H1 (cell line): ENCODE results near the gene LAMC3. TPM values are rescaled to one million over a fixed set of nuclear protein-coding genes. Genes with fewer than 3 reads are reported as not detected.

ENCODE experiments used
- CTCF ChIA-PET: fragments of 300-600 bp; sonication (Branson Sonifier 250); formaldehyde crosslinking; loops from one replicate; lab custom pipeline; 2021; ENCODE audit not compliant: partially characterized antibody; lab: Charles Lee
- POLR2A ChIA-PET: fragments of 300-600 bp; sonication (Branson Sonifier 250); formaldehyde crosslinking; loops from one replicate; lab custom pipeline; 2021; ENCODE audit warnings: inconsistent platforms; ENCODE audit not compliant: partially characterized antibody; lab: Charles Lee
- DNase-seq, 2 experiments: peaks; one replicate each; pipeline versions ENCODE4 v3.0.0 to v3.0.0-alpha.2; 2010 to 2022; ENCODE audit warnings: low spot score in 2 of 2, low read depth in 1 of 2, mixed read lengths in 1 of 2
- FAIRE-seq: peaks from 2 replicates; lab custom pipeline; 2011; peaks lifted over from hg19 to GRCh38; lab: Jason Lieb, UNC
- H2AFZ ChIP-seq: 2 replicates; pipeline ENCODE4 v1.8.1; 2012; ENCODE audit warnings: low read length, inconsistent platforms
- H2AK5ac ChIP-seq: 2 replicates; pipeline ENCODE4 v1.6.1; 2013; ENCODE audit warnings: low read depth, low read length
- H2BK120ac ChIP-seq: replicated peaks from 2 replicates; pipeline ENCODE3; 2013; ENCODE audit warnings: low read depth, low read length, inconsistent platforms
- H2BK12ac ChIP-seq: 2 replicates; pipeline ENCODE4 v1.6.1; 2013; ENCODE audit warnings: low read depth, low read length
- H2BK15ac ChIP-seq: 2 replicates; pipeline ENCODE4 v1.6.1; 2013; ENCODE audit warnings: low read length
- H2BK20ac ChIP-seq: 2 replicates; pipeline ENCODE4 v1.6.1; 2013; ENCODE audit warnings: low read length
- H2BK5ac ChIP-seq: 2 replicates; pipeline ENCODE4 v1.6.1; 2013; ENCODE audit warnings: low read depth, low read length
- H3K14ac ChIP-seq: 2 replicates; pipeline ENCODE4 v1.6.1; 2013; ENCODE audit warnings: inconsistent platforms; ENCODE audit not compliant: insufficient read length
- H3K18ac ChIP-seq: 2 replicates; pipeline ENCODE4 v1.6.1; 2013; ENCODE audit warnings: low read length; ENCODE audit errors: extremely low read depth
- H3K23ac ChIP-seq: 2 replicates; pipeline ENCODE4 v1.6.1; 2013; ENCODE audit warnings: inconsistent platforms; ENCODE audit not compliant: insufficient read length
- H3K23me2 ChIP-seq: 2 replicates; pipeline ENCODE4 v1.6.1; 2013; ENCODE audit warnings: low read depth, low read length
- H3K27ac ChIP-seq: 2 replicates; pipeline ENCODE4 v1.6.1; 2011; ENCODE audit warnings: low read depth, low read length, inconsistent platforms
- H3K27me3 ChIP-seq, 4 experiments: replicated peaks in 1 of 4; 1 replicate in 1 of 4; 2 replicates in 3 of 4; pipeline versions ENCODE4 v1.6.1 to v1.8.1; 2011 to 2013; ENCODE audit warnings: low read length in 3 of 4, mild to moderate bottlenecking in 3 of 4, inconsistent platforms in 2 of 4, mixed read lengths in 2 of 4, moderate library complexity in 1 of 4; ENCODE audit not compliant: control insufficient read depth in 3 of 4, insufficient read depth in 3 of 4; ENCODE audit errors: extremely low read depth in 1 of 4
- H3K36me3 ChIP-seq, 4 experiments: 2 replicates each; pipeline versions ENCODE4 v1.6.1 to v1.8.1; 2011 to 2013; ENCODE audit warnings: mild to moderate bottlenecking in 4 of 4, low read length in 3 of 4, moderate library complexity in 2 of 4, control low read depth in 1 of 4, inconsistent platforms in 1 of 4; ENCODE audit not compliant: insufficient read depth in 4 of 4, control insufficient read depth in 2 of 4
- H3K4ac ChIP-seq: replicated peaks from 2 replicates; pipeline ENCODE3; 2013; ENCODE audit warnings: low read length, low read depth, mixed read lengths, inconsistent platforms; ENCODE audit not compliant: insufficient read length
- H3K4me1 ChIP-seq, 4 experiments: replicated peaks in 1 of 4; 1 replicate in 1 of 4; 2 replicates in 3 of 4; pipeline versions ENCODE4 v1.6.1 to v1.8.1; 2011 to 2013; ENCODE audit warnings: low read length in 3 of 4, inconsistent platforms in 2 of 4, mixed read lengths in 1 of 4; ENCODE audit not compliant: insufficient read depth in 4 of 4, control insufficient read depth in 3 of 4
- H3K4me2 ChIP-seq, 2 experiments: 2 replicates each; pipeline versions ENCODE4 v1.6.1 to v1.8.1; 2011 to 2013; ENCODE audit warnings: low read depth in 2 of 2, low read length in 2 of 2, control low read depth in 1 of 2, inconsistent platforms in 1 of 2, mild to moderate bottlenecking in 1 of 2; ENCODE audit not compliant: insufficient read depth in 1 of 2
- H3K4me3 ChIP-seq, 4 experiments: fragments of 200-600, 300-600 bp in 1 of 4; sonication (generic), shearing (Covaris generic), sonication (Bioruptor Twin) in 1 of 4; 2 replicates each; pipeline versions ENCODE4 v1.5.1 to v1.8.1; 2011 to 2016; ENCODE audit warnings: low read length in 4 of 4, low read depth in 3 of 4, control low read depth in 2 of 4, inconsistent platforms in 2 of 4, mild to moderate bottlenecking in 2 of 4, mixed read lengths in 1 of 4, moderate library complexity in 1 of 4; ENCODE audit not compliant: insufficient read depth in 2 of 4; ENCODE audit errors: extremely low read depth in 1 of 4
- H3K56ac ChIP-seq: replicated peaks from 2 replicates; pipeline ENCODE3; 2013; ENCODE audit warnings: low read depth, mild to moderate bottlenecking, mixed read lengths, low read length, inconsistent platforms; ENCODE audit not compliant: insufficient read length
- H3K79me1 ChIP-seq: 2 replicates; pipeline ENCODE4 v1.6.1; 2013; ENCODE audit warnings: low read depth, low read length, control low read depth
- H3K79me2 ChIP-seq, 2 experiments: 2 replicates each; pipeline versions ENCODE4 v1.6.1 to v1.8.1; 2012 to 2013; ENCODE audit warnings: low read length in 2 of 2, mild to moderate bottlenecking in 2 of 2, inconsistent platforms in 1 of 2; ENCODE audit not compliant: insufficient read depth in 2 of 2, control insufficient read depth in 1 of 2
- H3K9ac ChIP-seq, 4 experiments: replicated peaks in 1 of 4; 1 replicate in 1 of 4; 2 replicates in 3 of 4; pipeline versions ENCODE4 v1.6.1 to v1.8.1; 2011 to 2013; ENCODE audit warnings: low read depth in 3 of 4, low read length in 3 of 4, control low read depth in 2 of 4, mild to moderate bottlenecking in 2 of 4, moderate library complexity in 2 of 4, inconsistent platforms in 1 of 4; ENCODE audit errors: extremely low read depth in 1 of 4
- H3K9me3 ChIP-seq, 2 experiments: 2 replicates each; pipeline versions ENCODE4 v1.6.1 to v1.8.1; 2012 to 2013; ENCODE audit warnings: mild to moderate bottlenecking in 2 of 2, moderate library complexity in 2 of 2, control low read depth in 1 of 2, inconsistent platforms in 1 of 2, low read depth in 1 of 2, low read length in 1 of 2, mixed read lengths in 1 of 2; ENCODE audit not compliant: insufficient read depth in 2 of 2
- H4K20me1 ChIP-seq, 2 experiments: replicated peaks in 1 of 2; 2 replicates each; pipeline versions ENCODE3 to v1.8.1; 2011 to 2013; ENCODE audit warnings: inconsistent platforms in 2 of 2, low read length in 2 of 2, mild to moderate bottlenecking in 1 of 2; ENCODE audit not compliant: insufficient read depth in 2 of 2, control insufficient read depth in 1 of 2
- H4K5ac ChIP-seq: 2 replicates; pipeline ENCODE4 v1.6.1; 2013; ENCODE audit warnings: low read length, low read depth, mixed read lengths, inconsistent platforms; ENCODE audit not compliant: insufficient read length
- H4K8ac ChIP-seq: 2 replicates; pipeline ENCODE4 v1.8.0; 2013; ENCODE audit warnings: mild to moderate bottlenecking, moderate library complexity, low read length, inconsistent platforms; ENCODE audit not compliant: insufficient read depth; ENCODE audit errors: extremely low read depth
- H4K91ac ChIP-seq: replicated peaks from 2 replicates; pipeline ENCODE3; 2013; ENCODE audit warnings: low read length, mixed read lengths, inconsistent platforms; ENCODE audit not compliant: insufficient read length
- CREB1 ChIP-seq: IDR thresholded peaks from 2 replicates; pipeline ENCODE4 v1.6.1; 2012; ENCODE audit warnings: inconsistent platforms
- CTCF ChIP-seq, 3 experiments: IDR thresholded peaks; 1 replicate in 2 of 3; 2 replicates in 1 of 3; pipeline versions ENCODE4 v1.5.1 to v1.6.1; 2011; ENCODE audit warnings: low read length in 3 of 3, mild to moderate bottlenecking in 3 of 3, inconsistent platforms in 2 of 3, low read depth in 1 of 3, moderate library complexity in 1 of 3; ENCODE audit not compliant: insufficient read depth in 1 of 3; ENCODE audit errors: control extremely low read depth in 1 of 3
- E2F6 ChIP-seq: IDR thresholded peaks from 2 replicates; pipeline ENCODE4 v1.6.1; 2012; ENCODE audit warnings: inconsistent platforms
- FOSL1 ChIP-seq: IDR thresholded peaks from 2 replicates; pipeline ENCODE4 v1.6.1; 2011; ENCODE audit warnings: mild to moderate bottlenecking, low read depth, low read length, moderate library complexity; ENCODE audit not compliant: insufficient read depth
- MAFK ChIP-seq: IDR thresholded peaks from 2 replicates; pipeline ENCODE4 v1.6.1; 2012; ENCODE audit warnings: low read depth, mild to moderate bottlenecking, improper control_type of control experiment, low read length
- NANOG ChIP-seq: IDR thresholded peaks from 2 replicates; pipeline ENCODE4 v1.6.1; 2011; ENCODE audit warnings: low read length, low read depth, mild to moderate bottlenecking, inconsistent platforms; ENCODE audit not compliant: insufficient read depth, poor library complexity, severe bottlenecking
- POU5F1 ChIP-seq: IDR thresholded peaks from 2 replicates; pipeline ENCODE4 v1.6.1; 2011; ENCODE audit warnings: low read depth, mild to moderate bottlenecking, low read length, moderate library complexity
- TAF1 ChIP-seq: IDR thresholded peaks from 2 replicates; pipeline ENCODE4 v1.6.1; 2011; ENCODE audit warnings: mild to moderate bottlenecking, low read depth, low read length
- TBP ChIP-seq: IDR thresholded peaks from 2 replicates; pipeline ENCODE4 v1.6.1; 2011; ENCODE audit warnings: low read depth, low read length, improper control_type of control experiment
- WGBS, 2 experiments: shearing (Covaris generic) in 1 of 2; methylation state at CpG; one replicate each; pipeline versions ENCODE4 v1.1.6 to v1.1.7; 2013 to 2015; ENCODE audit warnings: low lambda C conversion rate in 2 of 2, mixed read lengths in 2 of 2, inconsistent platforms in 1 of 2, low coverage in 1 of 2, missing lambda C conversion rate in 1 of 2; ENCODE audit not compliant: insufficient replicate concordance in 2 of 2, insufficient coverage in 1 of 2, insufficient read length in 1 of 2; ENCODE audit errors: extremely low coverage in 1 of 2, missing lambda C conversion rate in 1 of 2; 5-methylcytosine and 5-hydroxymethylcytosine counted together
- polyA plus RNA-seq, 7 experiments: library from polyadenylated mRNA; depleted of rRNA in 3 of 7; stranded (reverse) in 5 of 7; unstranded in 2 of 7; fragments of >200 nt in 5 of 7; fragments of 200-250 nt in 2 of 7; gene quantifications; 1 replicate in 5 of 7; 2 replicates in 1 of 7; 4 replicates in 1 of 7; pipeline versions ENCODE4 v1.2.1 to v1.2.3, GENCODE V29; 2011 to 2013; ENCODE audit warnings: missing spikeins in 2 of 7, mixed read lengths in 2 of 7
- total RNA-seq: library from RNA; stranded (reverse); fragmentation: NEBNext Ultra II Directional; extraction: Animal tissue kit (Norgen Biotek cat#: 25700); gene quantifications from 2 replicates; pipeline ENCODE4 v1.2.1, GENCODE V29; 2021

Gene LAMC3
- total and polyA plus RNA-seq, 2 of the 8 experiments (the other 6 are each of a cell fraction or from before 2014, with no cell fraction given) = 9.3 to 12.3 TPM

- no peak for DNase-seq
- H2BK20ac ChIP-seq = no peak overlapping the region
- no peak overlapping the region for H3K18ac ChIP-seq
- no peaks in the 10 kb centered on the region for H3K36me3 ChIP-seq
- H3K4me1 ChIP-seq = peaks cover 0 to 2% (median 0%) of the 10 kb centered on the region in 4 experiments; a peak in 1 of 7 replicates
- H2BK12ac ChIP-seq = no peak overlapping the region
- no peak overlapping the region for H3K4me3 ChIP-seq
- no peak overlapping the region for H2BK120ac ChIP-seq
- H3K9ac ChIP-seq = no peak overlapping the region
- no peak overlapping the region for H4K8ac ChIP-seq
- H3K23me2 ChIP-seq = no peaks in the 10 kb centered on the region
- H3K14ac ChIP-seq = no peak overlapping the region
- FAIRE-seq = no peak
- no peak overlapping the region for H2BK5ac ChIP-seq
- no peak overlapping the region for H4K5ac ChIP-seq
- H4K91ac ChIP-seq = no peak overlapping the region
- H2AK5ac ChIP-seq = no peak overlapping the region
- H3K4me2 ChIP-seq = no peak overlapping the region
- ChIA-PET POLR2A (interaction anchor here (1.1 to 29.0 kb wide), 2 partner anchors 9 to 28 kb away, joined by 4 to 751 read pairs; partner anchors contain the start of gene NUP214), CTCF (interaction anchor here (0.6 to 1.3 kb wide), 3 partner anchors 11 to 537 kb away, joined by 3 read pairs; no protein-coding TSS in a partner anchor)
- WGBS, 2 experiments = 88% methylated on average over 13 of the region's 13 CpGs; no CpG with 5 or more reads in 1 of the 2 experiments
- H3K23ac ChIP-seq = no peak overlapping the region
- H3K9me3 ChIP-seq = no peaks in the 10 kb centered on the region
- peaks cover 0 to 3% of the 10 kb centered on the region in 2 experiments for H4K20me1 ChIP-seq
- no peak overlapping the region for H3K4ac ChIP-seq
- H3K79me1 ChIP-seq = no peaks in the 10 kb centered on the region; the same call in 1 of the 2 replicates
- no peaks in the 10 kb centered on the region for H3K79me2 ChIP-seq
- no peak overlapping the region for H2BK15ac ChIP-seq
- no peak overlapping the region for H3K27ac ChIP-seq
- H2AFZ ChIP-seq = no peak overlapping the region
- no peak overlapping the region for H3K56ac ChIP-seq
- H3K27me3 ChIP-seq = no peaks in the 10 kb centered on the region; a peak in 1 of 7 replicates
- TF ChIP-seq CREB1 (no peak), E2F6 (no peak), FOSL1 (no peak), MAFK (no peak), CTCF (IDR thresholded peaks at IDR 0.05; ENCODE audit: control extremely low read depth in 1 of 3, insufficient read depth in 1 of 3, low read depth in 1 of 3, low read length in 3 of 3) (no peak), TAF1 (no peak), TBP (no peak), POU5F1 (no peak), NANOG (no peak)
These were observed 81.2 kb downstream of the LAMC3 start for GRCh38 chr9:131090025-131090787.
